Tibial artery (tissue), 4 donors: Measurements from ENCODE around the gene SBNO2.

Experiments used
- DNase-seq, 2 donors: peaks; one replicate each; pipeline ENCODE4 v3.0.0-alpha.2; 2019
- H3K27ac ChIP-seq, 2 donors: fragments of 200-600 bp; sonication (generic) in 1 of 2; 1 replicate in 1 of 2; 2 replicates in 1 of 2; pipeline ENCODE4 v1.5.1; 2018 to 2019; ENCODE audit warnings: mild to moderate bottlenecking in 1 of 2
- H3K27me3 ChIP-seq, 2 donors: fragments of 200-600 bp; sonication (generic) in 1 of 2; one replicate each; pipeline versions ENCODE4 v1.5.1 to v1.6.0; 2016 to 2019
- H3K36me3 ChIP-seq, 3 donors: fragments of 200-600 bp; sonication (generic) in 2 of 3; one replicate each; pipeline ENCODE4 v1.5.1; 2016 to 2019; ENCODE audit warnings: mild to moderate bottlenecking in 2 of 3
- H3K4me1 ChIP-seq, 4 donors: fragments of 200-600 bp; sonication (generic) in 2 of 4; 1 replicate in 3 of 4; 2 replicates in 1 of 4; pipeline ENCODE4 v1.5.1; 2016 to 2019
- H3K4me3 ChIP-seq, 2 donors: fragments of 200-600 bp; sonication (generic) in 1 of 2; 1 replicate in 1 of 2; 2 replicates in 1 of 2; pipeline ENCODE4 v1.5.1; 2018 to 2019; ENCODE audit warnings: mild to moderate bottlenecking in 2 of 2
- H3K9me3 ChIP-seq, 3 donors: fragments of 200-600 bp; sonication (generic) in 1 of 3; one replicate each; pipeline ENCODE4 v1.5.1; 2016 to 2019
- intact Hi-C: fragments of 100-400 bp; cut with DNase I; formaldehyde crosslinking; loops from one replicate; pipeline ENCODE4 v1.15.0; 2023; ENCODE audit warnings: low total_unique reads
- TF ChIP-seq, protein P1 (sequence below), 2 experiments: fragments of 200-600 bp in 1 of 2; fragments of 450-650 bp in 1 of 2; IDR thresholded peaks; one replicate each; pipeline ENCODE4 v1.5.1; 2017 to 2019; ENCODE audit warnings: antibody characterized with exemption in 2 of 2, mild to moderate bottlenecking in 1 of 2, moderate library complexity in 1 of 2

SBNO2 gene

DNA sequence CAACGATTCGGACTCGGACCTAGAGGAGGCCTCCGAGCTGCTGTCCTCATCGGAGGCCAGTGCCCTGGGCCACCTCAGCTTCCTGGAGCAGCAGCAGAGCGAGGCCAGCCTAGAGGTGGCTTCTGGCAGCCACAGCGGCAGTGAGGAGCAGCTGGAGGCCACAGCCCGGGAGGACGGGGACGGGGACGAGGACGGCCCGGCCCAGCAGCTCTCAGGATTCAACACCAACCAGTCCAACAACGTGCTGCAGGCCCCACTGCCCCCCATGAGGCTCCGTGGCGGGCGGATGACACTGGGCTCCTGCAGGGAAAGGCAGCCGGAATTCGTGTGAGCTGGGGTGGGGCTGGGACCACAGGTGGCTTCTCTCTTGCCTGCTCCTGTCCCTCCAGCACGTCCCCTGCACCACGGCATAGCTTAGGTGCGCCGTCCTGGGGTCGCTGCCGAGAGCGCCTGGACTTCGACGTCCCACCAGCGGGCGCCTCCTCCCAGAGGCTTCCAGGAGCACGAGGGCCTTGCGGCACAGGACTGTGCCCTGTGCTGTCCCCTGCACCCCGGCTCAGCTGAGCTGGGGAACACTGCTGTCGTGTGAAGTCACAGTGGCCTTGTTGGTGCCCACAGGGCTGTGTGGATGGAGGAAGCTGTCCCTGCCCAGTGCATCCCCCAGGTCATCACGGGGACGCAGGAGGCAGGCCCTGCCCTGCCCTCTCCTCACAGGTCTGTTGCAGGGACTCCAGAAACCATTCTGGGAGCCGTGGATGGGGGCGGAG, 88.2 kb downstream of the SBNO2 start:
- peaks cover 0 to 24% (median 7%) of the 10 kb centered on the region in 4 donors for H3K4me1 ChIP-seq
- peaks cover 24 to 45% (median 39%) of the 10 kb centered on the region in 3 donors for H3K36me3 ChIP-seq
- H3K27me3 ChIP-seq = peaks cover 0 to 19% of the 10 kb centered on the region in 2 donors
- intact Hi-C loops = no loop called here
- TF ChIP-seq, protein P1, sequence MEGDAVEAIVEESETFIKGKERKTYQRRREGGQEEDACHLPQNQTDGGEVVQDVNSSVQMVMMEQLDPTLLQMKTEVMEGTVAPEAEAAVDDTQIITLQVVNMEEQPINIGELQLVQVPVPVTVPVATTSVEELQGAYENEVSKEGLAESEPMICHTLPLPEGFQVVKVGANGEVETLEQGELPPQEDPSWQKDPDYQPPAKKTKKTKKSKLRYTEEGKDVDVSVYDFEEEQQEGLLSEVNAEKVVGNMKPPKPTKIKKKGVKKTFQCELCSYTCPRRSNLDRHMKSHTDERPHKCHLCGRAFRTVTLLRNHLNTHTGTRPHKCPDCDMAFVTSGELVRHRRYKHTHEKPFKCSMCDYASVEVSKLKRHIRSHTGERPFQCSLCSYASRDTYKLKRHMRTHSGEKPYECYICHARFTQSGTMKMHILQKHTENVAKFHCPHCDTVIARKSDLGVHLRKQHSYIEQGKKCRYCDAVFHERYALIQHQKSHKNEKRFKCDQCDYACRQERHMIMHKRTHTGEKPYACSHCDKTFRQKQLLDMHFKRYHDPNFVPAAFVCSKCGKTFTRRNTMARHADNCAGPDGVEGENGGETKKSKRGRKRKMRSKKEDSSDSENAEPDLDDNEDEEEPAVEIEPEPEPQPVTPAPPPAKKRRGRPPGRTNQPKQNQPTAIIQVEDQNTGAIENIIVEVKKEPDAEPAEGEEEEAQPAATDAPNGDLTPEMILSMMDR (IDR thresholded peaks at IDR 0.05) = no peak
- DNase-seq = no peak
- H3K4me3 ChIP-seq = no peak overlapping the region
- no peaks in the 10 kb centered on the region for H3K9me3 ChIP-seq
- H3K27ac ChIP-seq = no peak overlapping the region

- Histone ChIP-seq H3K9me3 (no peaks in the 10 kb centered on the region), H3K36me3 (peaks cover 21 to 38% (median 32%) of the 10 kb centered on the region in 3 donors), H3K27me3 (peaks cover 0 to 19% of the 10 kb centered on the region in 2 donors), H3K4me1 (peaks cover 0 to 24% (median 7%) of the 10 kb centered on the region in 4 donors), H3K4me3 (no peak overlapping the region), H3K27ac (no peak overlapping the region)
- DNase-seq = no peak
- intact Hi-C loops = no loop called here
- TF ChIP-seq, protein P1 (IDR thresholded peaks at IDR 0.05) = no peak
These were observed 88.9 kb downstream of the SBNO2 start for GRCh38 chr19:1085053-1085658.

- H3K27me3 ChIP-seq = peaks cover 0 to 19% of the 10 kb centered on the region in 2 donors
- no peak overlapping the region for H3K4me3 ChIP-seq
- intact Hi-C loops = no loop called here
- H3K27ac ChIP-seq = no peak overlapping the region
- H3K9me3 ChIP-seq = no peaks in the 10 kb centered on the region
- TF ChIP-seq, protein P1 (IDR thresholded peaks at IDR 0.05) = no peak
- peaks cover 0 to 24% (median 7%) of the 10 kb centered on the region in 4 donors for H3K4me1 ChIP-seq
- peaks cover 17 to 29% (median 23%) of the 10 kb centered on the region in 3 donors for H3K36me3 ChIP-seq
- peak in 1 of 2 donors; percentile 17 for DNase-seq
These were observed 89.8 kb downstream of the SBNO2 start for GRCh38 chr19:1084024-1084868.

GRCh38 chr19:1082928-1083816, 90.9 kb downstream of the SBNO2 start:
- peaks cover 0 to 21% (median 5%) of the 10 kb centered on the region in 4 donors for H3K4me1 ChIP-seq
- intact Hi-C loops = no loop called here
- DNase-seq = no peak
- peaks cover 0 to 19% of the 10 kb centered on the region in 2 donors for H3K27me3 ChIP-seq
- H3K36me3 ChIP-seq = peaks cover 7 to 18% (median 12%) of the 10 kb centered on the region in 3 donors
- no peaks in the 10 kb centered on the region for H3K9me3 ChIP-seq
- no peak overlapping the region for H3K4me3 ChIP-seq
- TF ChIP-seq, protein P1 (IDR thresholded peaks at IDR 0.05) = no peak
- H3K27ac ChIP-seq = no peak overlapping the region
